Frontal cortex (tissue), 4 donors: ENCODE measurements around the gene LCOR. TPM values are rescaled to one million over a fixed set of nuclear protein-coding genes. Genes with fewer than 3 reads are reported as not detected.
A peak's percentile ranks its signal among the peaks of the same experiment; 100 is the strongest.
"Not testable (repeated sequence)": the region's sequence is repeated elsewhere in the genome, so short reads cannot be mapped to it uniquely, and the experiment has no call there.

ENCODE experiments used
- DNase-seq, 2 donors: peaks; one replicate each; pipeline ENCODE4 v3.0.0; 2012; ENCODE audit warnings: low spot score in 2 of 2
- FAIRE-seq: peaks from 2 replicates; lab custom pipeline; 2012; peaks lifted over from hg19 to GRCh38; lab: Jason Lieb, UNC
- total RNA-seq: library from RNA; depleted of rRNA; stranded (reverse); fragments of >200 nt; gene quantifications from one replicate; pipeline ENCODE4 v1.2.3, GENCODE V29; 2014
- donor health status: control.
- donor health status: control.
- donor health status: control.

Gene LCOR
- total RNA-seq, 1 donor from 2014 or later = 52.2 TPM

DNA sequence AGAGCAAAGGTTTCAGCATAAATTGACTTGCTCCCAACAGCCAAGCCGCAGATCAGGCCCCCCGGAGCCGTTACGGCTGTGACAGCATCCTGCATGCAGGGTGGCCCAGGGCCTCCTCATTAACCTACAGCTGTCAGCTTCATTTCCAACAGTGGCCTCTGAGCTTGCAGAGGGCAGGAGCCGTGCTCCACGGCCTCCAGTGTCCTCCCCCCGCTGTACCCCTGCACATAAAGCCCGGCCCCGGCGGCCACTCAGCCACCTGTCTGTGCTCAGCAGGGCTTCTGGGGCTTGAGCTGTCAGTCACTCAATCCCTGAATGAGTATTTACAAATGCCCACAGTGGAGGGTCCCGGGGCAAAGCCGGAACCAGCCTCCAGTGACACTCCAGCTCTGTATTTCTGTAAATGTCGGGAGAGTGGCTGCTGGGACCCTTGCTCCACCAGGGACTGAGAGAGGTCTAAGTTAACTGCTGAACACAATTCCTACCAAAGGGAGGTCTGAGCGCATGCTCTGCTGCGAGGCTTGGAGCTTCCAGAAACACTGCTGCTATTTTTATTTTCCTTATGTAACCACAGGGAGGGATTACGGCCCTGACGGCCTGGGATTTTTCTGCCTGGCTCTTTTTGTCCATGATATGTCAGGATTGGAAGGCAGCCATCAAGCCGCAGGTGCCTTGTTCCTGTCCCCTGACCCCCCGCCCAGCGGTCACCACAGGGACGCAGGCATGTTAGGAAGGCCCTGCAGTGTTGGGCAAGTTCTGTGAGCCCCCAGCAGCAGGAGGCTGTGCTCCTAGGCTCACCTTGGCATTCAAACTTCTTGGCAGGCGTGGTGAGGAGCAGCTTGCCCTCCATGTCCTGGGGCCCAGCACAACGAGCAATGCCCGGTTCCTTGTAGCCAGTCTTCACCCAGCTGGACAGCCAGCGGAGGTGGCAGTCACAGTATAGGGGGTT, 188.6 kb downstream of the LCOR start:
- FAIRE-seq = no peak
- DNase-seq = peak in 1 of 2 donors; percentile 57

DNA sequence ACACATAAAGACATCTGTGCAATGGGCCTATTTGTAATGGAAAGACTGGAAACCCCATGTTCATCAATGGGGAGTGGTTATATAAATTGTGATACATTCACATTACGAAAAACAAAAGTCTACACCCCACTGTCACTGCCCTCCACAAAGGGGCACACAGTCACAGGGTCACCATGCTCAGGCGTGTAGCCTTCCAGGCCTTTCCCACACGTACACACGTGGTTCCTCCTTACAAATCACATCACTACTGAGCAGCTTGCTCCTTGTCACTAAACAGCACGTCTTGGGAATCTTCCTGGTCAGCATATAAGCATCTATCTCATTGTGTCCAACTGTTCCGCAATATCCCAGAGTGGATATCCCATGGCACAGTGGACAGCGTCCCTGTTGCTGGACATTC, 190.5 kb downstream of the LCOR start:
- DNase-seq (no peak), FAIRE-seq (no peak)

DNA sequence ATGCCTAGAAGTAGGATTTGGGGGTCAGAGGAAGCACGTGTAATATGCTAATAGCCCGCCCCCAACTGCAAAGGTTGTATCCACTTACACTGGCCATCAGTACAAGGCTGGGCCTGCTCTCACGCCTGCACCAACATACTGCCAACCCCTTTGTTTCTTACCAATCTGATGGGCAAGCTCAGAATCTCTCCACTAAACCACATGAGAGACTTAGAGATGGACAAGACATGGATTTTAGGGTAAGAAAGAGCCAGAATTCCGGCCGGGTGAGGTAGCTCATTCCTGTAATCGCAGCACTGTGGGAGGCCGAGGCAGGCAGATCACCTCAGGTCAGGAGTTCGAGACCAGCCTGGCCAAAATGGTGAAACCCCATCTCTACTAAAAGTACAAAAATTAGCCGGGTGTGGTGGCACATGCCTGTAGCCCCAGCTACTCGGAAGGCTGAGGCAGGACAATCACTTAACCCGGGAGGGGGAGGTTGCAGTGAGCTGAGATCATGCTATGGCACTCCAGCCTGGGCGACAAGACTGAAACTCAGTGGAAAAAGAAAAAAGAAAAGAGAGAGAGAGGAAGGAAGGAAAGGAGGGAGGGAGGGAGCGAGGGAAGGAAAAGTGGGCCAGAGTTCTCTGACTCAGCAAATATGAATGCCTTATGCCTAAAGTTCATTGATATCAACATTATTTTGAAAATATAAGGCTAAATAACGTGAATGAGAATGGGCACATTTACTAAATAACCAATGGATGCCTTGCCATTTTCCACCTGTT, 191.5 kb downstream of the LCOR start:
- FAIRE-seq (no peak), DNase-seq (no peak)

DNA sequence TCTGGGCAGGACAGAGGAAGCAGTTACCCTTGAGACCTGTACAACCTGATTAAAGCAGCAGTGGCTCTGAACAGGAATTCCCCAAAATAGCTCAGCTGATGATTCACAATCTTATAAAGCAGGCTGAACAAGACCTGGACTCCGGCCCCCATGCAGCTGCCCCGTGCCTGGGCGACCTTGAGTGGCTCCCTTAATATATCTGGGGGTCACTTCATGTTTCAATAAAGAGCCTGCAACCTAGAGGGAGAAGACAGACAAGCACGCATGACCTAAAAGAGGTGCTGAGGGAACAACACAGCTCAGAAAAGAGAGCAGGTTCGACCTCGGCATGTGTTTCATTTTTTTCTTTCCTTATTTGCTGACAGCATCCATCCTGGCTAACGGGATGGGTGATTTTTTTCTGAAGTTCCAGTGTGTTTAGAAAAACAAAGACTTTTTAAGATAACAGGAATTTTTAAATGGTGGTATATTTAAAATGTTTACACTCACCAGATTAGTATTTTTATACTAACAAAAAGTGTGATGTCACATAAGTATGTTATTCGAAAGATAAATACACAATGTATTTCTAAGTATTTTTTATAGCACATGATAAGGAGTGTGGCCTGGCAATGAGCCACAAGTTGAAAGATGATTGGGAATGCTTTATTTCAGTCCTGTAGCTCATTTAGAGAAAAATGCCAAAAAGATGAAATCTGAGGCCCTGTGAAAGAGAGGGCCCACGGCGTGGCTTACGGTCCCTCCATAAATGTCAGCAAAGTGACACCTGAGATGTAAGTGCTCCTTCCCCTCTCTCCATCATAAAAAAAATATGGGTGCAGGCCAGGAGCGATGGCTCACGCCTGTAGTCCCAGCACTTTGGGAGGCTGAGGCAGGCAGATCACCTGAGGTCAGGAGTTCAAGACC, 192.3 kb downstream of the LCOR start:
- FAIRE-seq (no peak), DNase-seq (no peak)

DNA sequence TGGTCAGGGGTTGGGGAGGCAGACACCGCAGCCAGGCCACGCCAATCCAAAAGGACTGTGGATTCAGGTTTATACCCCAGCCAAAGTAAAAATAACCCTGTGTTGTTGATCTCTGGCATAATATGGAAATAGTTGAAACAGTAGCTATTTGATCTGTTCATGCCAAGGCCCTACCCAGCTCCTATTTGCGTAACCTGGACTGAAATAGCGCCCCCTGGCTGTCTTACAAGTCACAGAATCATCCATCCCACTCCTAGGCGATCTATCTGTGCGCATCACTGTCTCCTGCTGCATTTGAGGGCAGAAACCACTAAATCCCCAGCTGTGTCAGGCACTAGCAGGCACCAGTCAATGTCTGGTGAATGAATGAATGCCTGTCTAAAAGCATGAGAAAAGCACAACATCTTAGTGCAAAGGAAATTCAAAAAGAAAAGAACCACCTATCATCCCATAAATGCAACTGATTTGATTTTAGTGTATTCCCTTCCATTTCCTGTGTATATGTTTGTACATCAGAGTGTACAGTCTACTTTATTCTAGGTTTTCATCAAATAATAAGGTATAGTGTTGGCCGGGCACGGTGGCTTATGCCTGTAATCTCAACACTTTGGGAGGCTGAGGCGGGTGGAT, 193.6 kb downstream of the LCOR start:
- FAIRE-seq (no peak), DNase-seq (peak; percentile 56 to 63)

DNA sequence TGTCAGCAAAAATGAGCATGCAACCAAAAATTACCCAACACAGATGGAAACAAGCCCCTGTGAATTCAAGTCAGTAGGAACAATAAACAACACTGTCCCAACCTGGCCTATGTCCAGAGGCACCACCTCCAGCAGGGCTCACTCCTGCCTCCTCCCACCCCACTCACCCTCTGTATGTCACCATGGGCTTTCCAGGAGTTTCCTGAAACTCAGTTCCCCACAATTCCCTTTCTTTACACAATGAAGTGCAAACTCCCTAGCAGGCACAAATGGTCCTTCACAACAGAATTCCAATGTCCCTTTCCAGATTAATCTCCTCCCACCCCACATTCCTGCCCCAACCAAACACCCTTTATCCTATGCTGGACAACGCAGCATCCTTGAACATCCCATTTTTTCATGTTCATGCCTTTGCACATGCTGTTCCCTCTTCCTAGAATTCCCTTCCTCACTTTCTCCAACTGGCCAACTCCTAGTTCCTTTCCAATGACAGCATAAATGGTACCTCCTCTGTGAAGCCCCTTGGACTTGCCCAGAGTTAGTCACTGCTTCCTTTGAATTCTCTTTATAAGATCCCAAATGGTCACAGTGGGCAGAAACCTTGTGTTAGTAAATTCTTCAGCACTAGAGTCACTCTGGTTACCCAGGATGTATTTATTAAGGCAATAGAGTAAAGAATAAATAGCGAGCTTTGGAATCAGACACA, 196.2 kb downstream of the LCOR start:
- DNase-seq = no peak
- FAIRE-seq = no peak

DNA sequence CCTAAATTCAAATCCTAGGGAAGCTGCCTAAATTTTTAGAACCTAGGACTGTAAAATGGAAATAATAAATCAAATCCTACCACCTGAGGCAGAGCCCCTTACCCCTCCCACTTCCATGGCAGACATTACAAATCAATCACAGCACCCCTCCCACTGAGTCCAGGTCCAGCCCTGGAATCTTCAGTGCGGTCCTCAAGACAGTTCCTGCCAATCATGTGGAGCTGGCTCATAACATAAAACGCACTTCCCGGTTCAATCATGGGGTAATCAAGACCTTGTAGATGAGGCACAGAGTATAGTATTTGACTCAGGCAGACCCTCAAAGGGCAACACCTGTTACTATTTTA, 196.7 kb downstream of the LCOR start:
- no peak for DNase-seq
- no peak for FAIRE-seq

DNA sequence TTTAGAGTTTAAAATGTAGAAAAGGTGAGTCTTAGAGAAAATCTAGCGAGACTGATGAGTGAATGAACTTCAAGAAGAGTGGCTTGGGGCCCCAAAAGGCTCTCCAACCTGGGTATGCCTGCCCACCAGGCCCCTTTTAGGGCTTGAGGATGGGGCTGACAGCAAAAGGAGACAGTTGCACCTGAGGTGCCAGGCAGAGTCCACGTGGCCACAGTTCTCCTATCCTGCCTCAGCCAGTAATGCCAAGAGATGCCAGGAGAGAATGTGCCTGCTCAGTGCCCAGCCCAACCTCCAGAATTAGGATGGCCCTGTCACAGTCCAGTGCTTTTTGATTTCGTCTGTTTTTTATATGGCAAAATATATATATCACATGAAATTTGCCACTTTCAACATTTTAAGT, 197.2 kb downstream of the LCOR start:
- no peak for FAIRE-seq
- no peak for DNase-seq

DNA sequence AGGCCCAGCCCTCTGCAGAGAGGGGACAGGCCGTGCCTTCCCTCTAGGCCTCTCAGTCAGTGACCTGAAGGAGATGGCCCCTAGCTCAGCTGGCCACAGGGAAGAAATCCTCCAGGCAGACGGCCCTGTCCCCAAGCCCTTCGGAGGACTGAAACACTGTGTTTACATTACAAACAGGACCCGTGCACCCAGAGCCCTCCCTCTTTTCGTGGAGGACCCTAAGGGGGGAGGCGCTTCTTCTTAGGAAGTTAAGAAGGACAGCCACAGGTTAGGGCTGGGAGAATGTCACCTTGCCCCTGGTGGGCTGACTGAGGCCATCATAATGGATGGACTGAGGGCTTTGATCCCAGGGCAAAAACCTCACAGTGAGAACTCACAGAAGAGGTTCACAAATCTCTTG, 198.8 kb downstream of the LCOR start:
- FAIRE-seq (no peak), DNase-seq (no peak)

DNA sequence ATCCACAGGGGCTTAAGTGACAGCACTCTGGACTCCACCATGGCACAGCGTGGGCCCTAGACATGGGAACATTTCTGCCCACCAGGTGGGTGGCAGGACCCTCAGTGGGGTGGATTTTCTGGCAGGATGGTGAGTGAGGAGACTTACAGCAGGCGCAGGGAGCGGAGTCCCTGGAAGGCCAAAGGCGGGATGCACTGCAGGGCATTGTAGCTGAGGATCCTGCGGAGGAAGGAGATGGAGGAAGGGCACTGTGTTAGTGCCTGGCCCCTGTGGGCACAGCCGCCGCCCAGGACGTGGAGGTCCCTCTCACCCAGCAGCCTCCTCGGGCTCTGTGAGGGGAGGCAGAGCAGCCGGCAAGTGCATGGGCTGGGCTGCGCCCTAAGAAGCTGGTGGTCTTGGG, 199.4 kb downstream of the LCOR start:
- FAIRE-seq (no peak), DNase-seq (no peak)

DNA sequence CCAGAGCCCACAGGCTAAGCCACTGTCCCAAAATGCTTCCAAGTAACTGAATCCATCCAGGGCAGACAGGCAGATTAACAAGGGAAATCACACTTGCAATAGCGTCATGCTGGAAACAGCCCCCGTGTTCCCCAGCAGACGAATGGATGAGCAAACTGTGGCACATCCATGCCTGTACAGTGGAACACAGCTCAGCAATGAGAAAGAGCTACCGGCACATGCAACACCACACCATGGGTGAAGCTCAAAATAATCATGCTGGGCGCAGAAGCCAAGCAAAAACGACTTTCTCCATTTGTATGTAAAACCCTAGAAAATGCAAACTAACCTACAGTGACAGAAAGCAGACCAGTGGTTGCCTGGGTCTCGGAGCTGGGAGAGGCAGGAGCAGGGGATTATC, 200.5 kb downstream of the LCOR start:
- DNase-seq (no peak), FAIRE-seq (no peak)

DNA sequence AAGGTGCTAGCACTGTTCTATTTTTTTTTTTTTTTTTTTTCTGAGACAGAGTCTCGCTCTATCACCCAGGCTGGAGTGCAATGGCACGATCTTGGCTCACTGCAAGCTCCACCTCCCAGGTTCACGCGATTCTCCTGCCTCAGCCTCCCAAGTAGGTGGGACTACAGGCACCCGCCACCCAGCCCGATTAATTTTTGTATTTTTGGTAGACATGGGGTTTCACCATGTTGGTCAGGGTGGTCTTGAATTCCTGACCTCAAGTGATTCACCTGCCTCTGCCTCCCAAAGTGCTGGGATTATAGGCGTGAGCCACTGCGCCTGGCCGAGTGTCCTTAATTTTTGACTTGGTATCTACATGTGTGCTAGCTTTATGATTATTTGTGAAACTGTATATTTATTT, 201.7 kb downstream of the LCOR start:
- not testable (repeated sequence) for FAIRE-seq, DNase-seq

DNA sequence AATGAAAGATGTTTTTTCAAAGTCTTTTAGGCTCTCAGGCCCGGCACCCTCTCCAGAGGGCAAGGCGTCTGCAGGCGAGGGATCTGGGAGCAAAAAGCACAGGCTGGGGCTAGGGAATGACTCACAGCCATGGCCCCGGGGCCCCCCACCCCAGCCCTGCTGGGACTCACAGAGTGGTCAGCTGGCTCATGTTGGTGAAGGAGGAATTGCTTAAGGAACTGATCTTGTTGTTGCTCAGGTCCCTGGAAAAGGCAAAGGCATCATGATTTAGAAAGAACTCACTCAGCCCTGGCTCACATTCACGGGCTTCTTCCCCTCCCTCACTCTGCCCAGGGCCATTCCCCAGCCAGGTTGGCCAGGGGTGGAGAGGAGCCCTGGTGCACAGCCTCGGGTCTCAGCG, 202.2 kb downstream of the LCOR start:
- FAIRE-seq (no peak), DNase-seq (no peak)

DNA sequence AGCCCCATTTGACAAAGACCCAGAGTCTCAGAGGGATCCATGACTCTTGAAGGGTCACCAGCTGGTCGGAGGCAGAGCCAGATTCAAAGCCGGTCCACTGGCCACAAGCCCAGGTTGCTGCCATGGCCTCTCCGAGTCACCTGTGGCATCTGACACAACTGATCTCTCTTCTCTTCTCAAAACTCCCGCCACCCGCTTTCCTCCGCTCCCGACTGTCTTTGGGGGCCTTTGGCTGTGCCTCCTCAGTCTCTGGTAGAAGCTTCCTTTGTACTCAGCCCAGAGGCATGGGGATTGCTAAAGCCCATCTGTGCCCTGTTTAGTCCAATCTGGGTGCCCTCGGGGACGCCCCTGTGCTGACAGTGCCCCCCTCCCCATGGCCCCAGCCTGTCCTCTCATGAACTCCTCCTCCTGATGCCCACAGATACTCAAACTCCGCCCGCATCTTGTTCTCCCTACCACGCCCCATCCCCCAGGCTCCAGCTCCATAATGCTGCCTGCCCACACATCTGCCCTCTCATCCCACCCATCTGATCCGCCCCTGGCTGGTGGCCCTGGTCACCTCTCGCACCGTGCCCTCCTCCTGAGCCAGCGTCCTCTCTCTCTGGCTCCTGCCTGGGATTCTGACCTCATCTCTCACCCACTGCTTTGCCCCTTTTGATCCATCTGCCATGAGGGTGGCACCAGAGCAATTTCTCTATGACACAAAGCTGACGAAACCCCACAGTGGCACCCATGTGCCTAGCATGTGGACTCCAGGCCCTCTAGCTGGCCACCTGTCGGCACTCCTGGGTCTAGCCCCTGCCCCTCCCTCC, 203.1 kb downstream of the LCOR start:
- FAIRE-seq = no peak
- no peak for DNase-seq

DNA sequence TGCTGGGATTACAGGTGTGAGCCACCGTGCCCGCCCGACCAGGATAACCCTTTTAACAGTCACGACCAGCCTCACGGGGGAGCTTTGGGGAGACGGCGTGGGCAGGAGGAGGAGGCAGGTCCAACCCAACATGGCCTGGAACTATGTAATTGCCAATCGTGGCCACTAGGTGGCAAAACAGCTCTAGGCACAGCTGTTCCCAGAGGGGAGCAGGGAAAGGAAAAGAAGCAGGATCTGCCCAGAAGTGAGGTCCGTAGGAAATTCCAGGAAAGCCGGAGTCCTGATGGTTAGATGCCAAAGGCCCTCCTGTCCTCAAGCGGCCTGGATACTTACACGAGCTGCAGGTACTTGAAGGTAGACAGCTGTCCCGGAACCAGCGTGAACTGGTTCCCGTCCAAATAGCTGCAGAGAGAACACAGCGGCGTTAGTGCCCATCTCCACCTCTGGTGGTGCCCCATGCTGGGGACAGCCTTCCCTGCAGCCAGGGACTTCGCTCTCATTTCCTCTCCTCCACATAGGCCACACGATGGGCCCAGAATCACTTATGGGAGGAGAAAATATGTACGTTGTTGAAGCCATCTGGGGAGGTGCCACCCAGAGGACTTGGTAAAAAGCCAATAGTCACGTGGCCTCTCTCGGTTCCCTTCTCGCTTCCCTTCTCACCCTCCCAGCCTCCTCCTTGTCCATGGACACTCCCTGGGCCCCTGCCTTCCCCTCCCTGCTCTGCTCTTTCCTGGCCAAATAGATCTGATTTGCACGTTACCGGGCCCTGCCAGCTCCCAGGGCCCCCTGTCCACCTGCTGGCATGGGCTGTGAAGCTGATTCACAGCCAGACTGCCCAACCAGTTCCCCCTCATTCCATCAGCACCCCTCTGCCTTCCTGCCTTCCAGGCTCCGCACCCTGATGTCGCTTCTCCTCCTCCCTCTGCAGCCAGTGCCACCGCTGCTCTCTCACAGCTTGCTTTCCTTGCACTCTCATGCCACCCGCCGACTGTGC, 205.6 kb downstream of the LCOR start:
- DNase-seq (peak; percentile 64 to 81), FAIRE-seq (no peak)

DNA sequence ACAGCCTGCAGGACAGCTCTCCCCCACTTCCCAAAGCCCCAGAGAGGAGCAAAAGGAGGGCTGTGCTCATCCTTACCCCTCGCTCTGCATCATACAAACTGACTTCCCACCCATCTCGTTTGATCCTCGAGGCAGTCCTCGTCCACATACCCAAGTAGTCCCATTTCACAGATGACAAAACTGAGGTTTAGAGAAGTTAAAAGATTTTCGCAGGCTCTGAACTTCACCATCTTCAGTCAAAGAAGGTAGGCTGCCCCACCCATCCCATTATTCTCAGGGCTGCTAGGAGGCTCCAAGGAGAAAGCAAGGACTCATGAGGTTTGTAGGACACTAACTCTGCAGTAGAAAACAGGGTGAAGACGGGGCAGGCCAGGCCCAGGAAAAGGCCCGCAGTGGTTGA, 206.6 kb downstream of the LCOR start:
- DNase-seq = no peak
- FAIRE-seq = no peak
